Type B pancreatic cell (in vitro differentiated cells): ENCODE results near the gene PEX7. TPM values are rescaled to one million over a fixed set of nuclear protein-coding genes. Genes with fewer than 3 reads are reported as not detected.
A peak's percentile ranks its signal among the peaks of the same experiment; 100 is the strongest.
"Not testable (repeated sequence)": the region's sequence is repeated elsewhere in the genome, so short reads cannot be mapped to it uniquely, and the experiment has no call there.

Source experiments
- DNase-seq: peaks from one replicate; pipeline ENCODE4 v3.0.0; 2021; ENCODE audit warnings: mixed read lengths; ENCODE audit not compliant: unreplicated experiment; ENCODE audit errors: extremely low spot score
- H3K27ac Mint-ChIP-seq: 2 replicates; pipeline ENCODE4 v1.8.0; 2021; ENCODE audit warnings: mild to moderate bottlenecking, mixed read lengths
- H3K27me3 Mint-ChIP-seq: 2 replicates; pipeline ENCODE4 v1.8.0; 2021; ENCODE audit warnings: mixed read lengths
- H3K36me3 Mint-ChIP-seq: 2 replicates; pipeline ENCODE4 v1.8.0; 2021; ENCODE audit warnings: mixed read lengths
- H3K4me1 Mint-ChIP-seq: one replicate; pipeline ENCODE4 v1.8.0; 2021; ENCODE audit warnings: mixed read lengths; ENCODE audit not compliant: unreplicated experiment
- H3K4me3 Mint-ChIP-seq: 2 replicates; pipeline ENCODE4 v1.8.0; 2021; ENCODE audit warnings: mild to moderate bottlenecking, mixed read lengths
- H3K9me3 Mint-ChIP-seq: 2 replicates; pipeline ENCODE4 v1.8.0; 2021; ENCODE audit warnings: mixed read lengths
- CTCF ChIP-seq: fragments of 200-600 bp; sonication (generic); conservative IDR thresholded peaks from 2 replicates; pipeline ENCODE4 v1.5.0; 2021; ENCODE audit warnings: antibody characterized with exemption, mild to moderate bottlenecking
- total RNA-seq: library from RNA; stranded (reverse); gene quantifications from 2 replicates; pipeline ENCODE4 v1.2.1, GENCODE V29; 2021; ENCODE audit warnings: low replicate concordance

The PEX7 gene
- total RNA-seq, 1 donor from 2014 or later, result 5.4 TPM

GRCh38 chr6:136897071-136897470 is 74.7 kb downstream of the PEX7 start:
- no peaks in the 10 kb centered on the region for H3K27me3 Mint-ChIP-seq
- H3K9me3 Mint-ChIP-seq, result no peaks in the 10 kb centered on the region
- no peaks in the 10 kb centered on the region for H3K4me1 Mint-ChIP-seq
- no peak for TF ChIP-seq CTCF
- H3K27ac Mint-ChIP-seq, result no peak overlapping the region
- no peak overlapping the region for H3K4me3 Mint-ChIP-seq
- no peak for DNase-seq
- peaks cover 13% of the 10 kb centered on the region for H3K36me3 Mint-ChIP-seq

- TF ChIP-seq CTCF, result no peak
- Mint-ChIP-seq H3K27ac (no peak overlapping the region), H3K4me3 (no peak overlapping the region)
These were observed 78.9 kb downstream of the PEX7 start for GRCh38 chr6:136901212-136901784.

GRCh38 chr6:136904477-136904876 is 82.1 kb downstream of the PEX7 start:
- not testable (repeated sequence) for H3K4me1 Mint-ChIP-seq, H3K9me3 Mint-ChIP-seq, H3K27ac Mint-ChIP-seq, H3K27me3 Mint-ChIP-seq, H3K4me3 Mint-ChIP-seq, DNase-seq
- H3K36me3 Mint-ChIP-seq, result peaks cover 17% of the 10 kb centered on the region

More at GRCh38 chr6:136901212-136901784, 78.9 kb downstream of the PEX7 start:
- Mint-ChIP-seq H3K4me1 (no peaks in the 10 kb centered on the region), H3K27me3 (no peaks in the 10 kb centered on the region), H3K9me3 (no peaks in the 10 kb centered on the region), H3K36me3 (peaks cover 17% of the 10 kb centered on the region)
- DNase-seq, result no peak

GRCh38 chr6:136914947-136915346 is 92.6 kb downstream of the PEX7 start:
- H3K9me3 Mint-ChIP-seq, result no peaks in the 10 kb centered on the region
- no peak for TF ChIP-seq CTCF
- H3K4me3 Mint-ChIP-seq, result no peak overlapping the region

GRCh38 chr6:136918706-136919105 is 96.3 kb downstream of the PEX7 start:
- peaks cover 6% of the 10 kb centered on the region for H3K4me1 Mint-ChIP-seq
- no peak overlapping the region for H3K27ac Mint-ChIP-seq
- no peak for DNase-seq
- no peak for TF ChIP-seq CTCF
- H3K4me3 Mint-ChIP-seq, result no peak overlapping the region
- peaks cover 39% of the 10 kb centered on the region for H3K27me3 Mint-ChIP-seq
- peaks cover 10% of the 10 kb centered on the region for H3K36me3 Mint-ChIP-seq
- H3K9me3 Mint-ChIP-seq, result no peaks in the 10 kb centered on the region

More at GRCh38 chr6:136914947-136915346, 92.6 kb downstream of the PEX7 start:
- H3K27me3 Mint-ChIP-seq, result peaks cover 17% of the 10 kb centered on the region
- no peak for DNase-seq
- H3K4me1 Mint-ChIP-seq, result no peaks in the 10 kb centered on the region
- peaks cover 19% of the 10 kb centered on the region for H3K36me3 Mint-ChIP-seq
- H3K27ac Mint-ChIP-seq, result no peak overlapping the region

GRCh38 chr6:136920216-136920615 is 97.8 kb downstream of the PEX7 start:
- peaks cover 51% of the 10 kb centered on the region for H3K27me3 Mint-ChIP-seq
- no peak overlapping the region for H3K27ac Mint-ChIP-seq
- DNase-seq, result no peak
- H3K4me1 Mint-ChIP-seq, result peaks cover 6% of the 10 kb centered on the region
- H3K9me3 Mint-ChIP-seq, result no peaks in the 10 kb centered on the region
- no peak for TF ChIP-seq CTCF
- peaks cover 10% of the 10 kb centered on the region for H3K36me3 Mint-ChIP-seq
- H3K4me3 Mint-ChIP-seq, result peak overlapping the region; percentile 86
